H1 (cell line): ENCODE results near the gene PIMREG. TPM values are rescaled to one million over a fixed set of nuclear protein-coding genes. Genes with fewer than 3 reads are reported as not detected.

ENCODE experiments used
- CBX8 ChIP-seq: fragments of 300-800, 300-1000 bp; sonication (generic); IDR thresholded peaks from 2 replicates; pipeline ENCODE4 v1.7.1; 2016; ENCODE audit warnings: low read depth, low read length, borderline replicate concordance
- EGR1 ChIP-seq: IDR thresholded peaks from 2 replicates; pipeline ENCODE4 v1.6.1; 2011; ENCODE audit warnings: low read depth, low read length, borderline replicate concordance
- EZH2 ChIP-seq: fragments of 200-600 bp; sonication (generic); IDR thresholded peaks from 2 replicates; pipeline ENCODE4 v1.7.1; 2012; ENCODE audit warnings: low read depth, mild to moderate bottlenecking, moderate library complexity, low read length, inconsistent platforms; ENCODE audit not compliant: severe bottlenecking
- TBP ChIP-seq: IDR thresholded peaks from 2 replicates; pipeline ENCODE4 v1.6.1; 2011; ENCODE audit warnings: low read depth, low read length, improper control_type of control experiment
- polyA plus RNA-seq, 7 experiments: library from polyadenylated mRNA; depleted of rRNA in 3 of 7; stranded (reverse) in 5 of 7; unstranded in 2 of 7; fragments of >200 nt in 5 of 7; fragments of 200-250 nt in 2 of 7; gene quantifications; 1 replicate in 5 of 7; 2 replicates in 1 of 7; 4 replicates in 1 of 7; pipeline versions ENCODE4 v1.2.1 to v1.2.3, GENCODE V29; 2011 to 2013; ENCODE audit warnings: missing spikeins in 2 of 7, mixed read lengths in 2 of 7
- total RNA-seq: library from RNA; stranded (reverse); fragmentation: NEBNext Ultra II Directional; extraction: Animal tissue kit (Norgen Biotek cat#: 25700); gene quantifications from 2 replicates; pipeline ENCODE4 v1.2.1, GENCODE V29; 2021
- TF ChIP-seq, protein P1 (sequence below): fragments of 300-600 bp; sonication (generic); IDR thresholded peaks from 2 replicates; pipeline ENCODE4 v1.7.1; 2012; ENCODE audit warnings: low read length, moderate library complexity, mild to moderate bottlenecking, inconsistent platforms; ENCODE audit not compliant: insufficient replicate concordance

PIMREG gene
- total and polyA plus RNA-seq, 2 of the 8 experiments (the other 6 are each of a cell fraction or from before 2014, with no cell fraction given): 133 to 148 TPM

DNA sequence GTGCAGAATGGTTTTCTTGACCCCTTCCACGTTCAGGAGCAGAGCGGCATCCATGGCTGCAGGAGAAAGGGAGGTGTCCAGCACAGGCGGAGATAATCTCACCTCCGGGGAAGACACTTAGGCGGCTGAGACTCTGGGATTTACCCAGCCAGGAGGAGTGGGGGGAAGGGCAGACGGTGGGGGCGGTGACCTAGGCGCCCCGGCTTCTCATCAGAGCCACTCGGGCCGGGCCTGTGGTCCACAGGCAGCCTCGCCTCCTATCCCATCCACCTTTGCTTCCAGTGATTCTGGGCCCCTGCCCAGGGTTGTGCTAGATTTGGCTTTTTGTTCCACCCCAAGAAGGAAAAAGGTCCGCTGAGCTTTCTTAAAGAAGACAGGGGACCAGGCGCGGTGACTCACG, 9.2 kb upstream of the PIMREG start, which contains the start of gene AIPL1 (continued):
- TF ChIP-seq, protein P1, sequence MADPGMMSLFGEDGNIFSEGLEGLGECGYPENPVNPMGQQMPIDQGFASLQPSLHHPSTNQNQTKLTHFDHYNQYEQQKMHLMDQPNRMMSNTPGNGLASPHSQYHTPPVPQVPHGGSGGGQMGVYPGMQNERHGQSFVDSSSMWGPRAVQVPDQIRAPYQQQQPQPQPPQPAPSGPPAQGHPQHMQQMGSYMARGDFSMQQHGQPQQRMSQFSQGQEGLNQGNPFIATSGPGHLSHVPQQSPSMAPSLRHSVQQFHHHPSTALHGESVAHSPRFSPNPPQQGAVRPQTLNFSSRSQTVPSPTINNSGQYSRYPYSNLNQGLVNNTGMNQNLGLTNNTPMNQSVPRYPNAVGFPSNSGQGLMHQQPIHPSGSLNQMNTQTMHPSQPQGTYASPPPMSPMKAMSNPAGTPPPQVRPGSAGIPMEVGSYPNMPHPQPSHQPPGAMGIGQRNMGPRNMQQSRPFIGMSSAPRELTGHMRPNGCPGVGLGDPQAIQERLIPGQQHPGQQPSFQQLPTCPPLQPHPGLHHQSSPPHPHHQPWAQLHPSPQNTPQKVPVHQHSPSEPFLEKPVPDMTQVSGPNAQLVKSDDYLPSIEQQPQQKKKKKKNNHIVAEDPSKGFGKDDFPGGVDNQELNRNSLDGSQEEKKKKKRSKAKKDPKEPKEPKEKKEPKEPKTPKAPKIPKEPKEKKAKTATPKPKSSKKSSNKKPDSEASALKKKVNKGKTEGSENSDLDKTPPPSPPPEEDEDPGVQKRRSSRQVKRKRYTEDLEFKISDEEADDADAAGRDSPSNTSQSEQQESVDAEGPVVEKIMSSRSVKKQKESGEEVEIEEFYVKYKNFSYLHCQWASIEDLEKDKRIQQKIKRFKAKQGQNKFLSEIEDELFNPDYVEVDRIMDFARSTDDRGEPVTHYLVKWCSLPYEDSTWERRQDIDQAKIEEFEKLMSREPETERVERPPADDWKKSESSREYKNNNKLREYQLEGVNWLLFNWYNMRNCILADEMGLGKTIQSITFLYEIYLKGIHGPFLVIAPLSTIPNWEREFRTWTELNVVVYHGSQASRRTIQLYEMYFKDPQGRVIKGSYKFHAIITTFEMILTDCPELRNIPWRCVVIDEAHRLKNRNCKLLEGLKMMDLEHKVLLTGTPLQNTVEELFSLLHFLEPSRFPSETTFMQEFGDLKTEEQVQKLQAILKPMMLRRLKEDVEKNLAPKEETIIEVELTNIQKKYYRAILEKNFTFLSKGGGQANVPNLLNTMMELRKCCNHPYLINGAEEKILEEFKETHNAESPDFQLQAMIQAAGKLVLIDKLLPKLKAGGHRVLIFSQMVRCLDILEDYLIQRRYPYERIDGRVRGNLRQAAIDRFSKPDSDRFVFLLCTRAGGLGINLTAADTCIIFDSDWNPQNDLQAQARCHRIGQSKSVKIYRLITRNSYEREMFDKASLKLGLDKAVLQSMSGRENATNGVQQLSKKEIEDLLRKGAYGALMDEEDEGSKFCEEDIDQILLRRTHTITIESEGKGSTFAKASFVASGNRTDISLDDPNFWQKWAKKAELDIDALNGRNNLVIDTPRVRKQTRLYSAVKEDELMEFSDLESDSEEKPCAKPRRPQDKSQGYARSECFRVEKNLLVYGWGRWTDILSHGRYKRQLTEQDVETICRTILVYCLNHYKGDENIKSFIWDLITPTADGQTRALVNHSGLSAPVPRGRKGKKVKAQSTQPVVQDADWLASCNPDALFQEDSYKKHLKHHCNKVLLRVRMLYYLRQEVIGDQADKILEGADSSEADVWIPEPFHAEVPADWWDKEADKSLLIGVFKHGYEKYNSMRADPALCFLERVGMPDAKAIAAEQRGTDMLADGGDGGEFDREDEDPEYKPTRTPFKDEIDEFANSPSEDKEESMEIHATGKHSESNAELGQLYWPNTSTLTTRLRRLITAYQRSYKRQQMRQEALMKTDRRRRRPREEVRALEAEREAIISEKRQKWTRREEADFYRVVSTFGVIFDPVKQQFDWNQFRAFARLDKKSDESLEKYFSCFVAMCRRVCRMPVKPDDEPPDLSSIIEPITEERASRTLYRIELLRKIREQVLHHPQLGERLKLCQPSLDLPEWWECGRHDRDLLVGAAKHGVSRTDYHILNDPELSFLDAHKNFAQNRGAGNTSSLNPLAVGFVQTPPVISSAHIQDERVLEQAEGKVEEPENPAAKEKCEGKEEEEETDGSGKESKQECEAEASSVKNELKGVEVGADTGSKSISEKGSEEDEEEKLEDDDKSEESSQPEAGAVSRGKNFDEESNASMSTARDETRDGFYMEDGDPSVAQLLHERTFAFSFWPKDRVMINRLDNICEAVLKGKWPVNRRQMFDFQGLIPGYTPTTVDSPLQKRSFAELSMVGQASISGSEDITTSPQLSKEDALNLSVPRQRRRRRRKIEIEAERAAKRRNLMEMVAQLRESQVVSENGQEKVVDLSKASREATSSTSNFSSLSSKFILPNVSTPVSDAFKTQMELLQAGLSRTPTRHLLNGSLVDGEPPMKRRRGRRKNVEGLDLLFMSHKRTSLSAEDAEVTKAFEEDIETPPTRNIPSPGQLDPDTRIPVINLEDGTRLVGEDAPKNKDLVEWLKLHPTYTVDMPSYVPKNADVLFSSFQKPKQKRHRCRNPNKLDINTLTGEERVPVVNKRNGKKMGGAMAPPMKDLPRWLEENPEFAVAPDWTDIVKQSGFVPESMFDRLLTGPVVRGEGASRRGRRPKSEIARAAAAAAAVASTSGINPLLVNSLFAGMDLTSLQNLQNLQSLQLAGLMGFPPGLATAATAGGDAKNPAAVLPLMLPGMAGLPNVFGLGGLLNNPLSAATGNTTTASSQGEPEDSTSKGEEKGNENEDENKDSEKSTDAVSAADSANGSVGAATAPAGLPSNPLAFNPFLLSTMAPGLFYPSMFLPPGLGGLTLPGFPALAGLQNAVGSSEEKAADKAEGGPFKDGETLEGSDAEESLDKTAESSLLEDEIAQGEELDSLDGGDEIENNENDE: no peak
- no peak for TF ChIP-seq EGR1
- no peak for TF ChIP-seq CBX8
- no peak for TF ChIP-seq EZH2
- TF ChIP-seq TBP: no peak
